Esophagus squamous epithelium (tissue), 4 donors: ENCODE results near the gene MTHFD2L.

Source experiments
- POLR2A ChIP-seq, 4 donors: fragments of 450-650 bp; IDR thresholded peaks; one replicate each; pipeline ENCODE4 v1.6.1; 2017; ENCODE audit warnings: antibody characterized with exemption in 4 of 4, mild to moderate bottlenecking in 4 of 4, moderate library complexity in 3 of 4
- TF ChIP-seq, protein P1 (sequence below), 6 experiments: fragments of 450-650 bp in 4 of 6; fragments of 200-600 bp in 2 of 6; sonication (generic) in 2 of 6; IDR thresholded peaks; one replicate each; pipeline ENCODE4 v1.5.1; 2016 to 2019; ENCODE audit warnings: antibody characterized with exemption in 6 of 6, mild to moderate bottlenecking in 4 of 6, moderate library complexity in 4 of 6

DNA sequence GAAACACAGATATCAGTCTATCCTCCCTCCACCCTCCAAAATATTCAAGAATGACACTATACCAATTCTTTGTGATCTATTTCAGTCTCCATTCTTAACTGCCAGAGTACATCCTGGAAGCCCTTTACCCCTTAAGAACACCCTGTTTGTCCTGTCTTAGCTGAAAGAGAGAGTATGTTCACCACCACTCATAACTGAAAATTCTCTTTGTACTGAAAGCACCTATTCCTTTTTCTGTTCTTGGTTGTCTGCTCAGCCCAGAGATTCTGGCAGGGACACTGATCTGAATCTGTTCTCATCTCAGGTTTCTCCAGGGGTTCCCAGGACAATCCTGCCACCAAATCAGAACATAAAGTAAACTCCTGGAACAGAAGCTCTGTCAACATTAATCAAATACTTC lies 181.6 kb downstream of the MTHFD2L start:
- TF ChIP-seq, protein P1, sequence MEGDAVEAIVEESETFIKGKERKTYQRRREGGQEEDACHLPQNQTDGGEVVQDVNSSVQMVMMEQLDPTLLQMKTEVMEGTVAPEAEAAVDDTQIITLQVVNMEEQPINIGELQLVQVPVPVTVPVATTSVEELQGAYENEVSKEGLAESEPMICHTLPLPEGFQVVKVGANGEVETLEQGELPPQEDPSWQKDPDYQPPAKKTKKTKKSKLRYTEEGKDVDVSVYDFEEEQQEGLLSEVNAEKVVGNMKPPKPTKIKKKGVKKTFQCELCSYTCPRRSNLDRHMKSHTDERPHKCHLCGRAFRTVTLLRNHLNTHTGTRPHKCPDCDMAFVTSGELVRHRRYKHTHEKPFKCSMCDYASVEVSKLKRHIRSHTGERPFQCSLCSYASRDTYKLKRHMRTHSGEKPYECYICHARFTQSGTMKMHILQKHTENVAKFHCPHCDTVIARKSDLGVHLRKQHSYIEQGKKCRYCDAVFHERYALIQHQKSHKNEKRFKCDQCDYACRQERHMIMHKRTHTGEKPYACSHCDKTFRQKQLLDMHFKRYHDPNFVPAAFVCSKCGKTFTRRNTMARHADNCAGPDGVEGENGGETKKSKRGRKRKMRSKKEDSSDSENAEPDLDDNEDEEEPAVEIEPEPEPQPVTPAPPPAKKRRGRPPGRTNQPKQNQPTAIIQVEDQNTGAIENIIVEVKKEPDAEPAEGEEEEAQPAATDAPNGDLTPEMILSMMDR (IDR thresholded peaks at IDR 0.05) = no peak
- TF ChIP-seq POLR2A (IDR thresholded peaks at IDR 0.05) = no peak
